IMR-90 (cell line): ENCODE results near the gene PDIA2.

ENCODE experiments used
- POLR2A ChIP-seq: IDR thresholded peaks from 2 replicates; pipeline ENCODE4 v1.6.1; 2012; ENCODE audit warnings: mild to moderate bottlenecking, low read depth, low read length
- TF ChIP-seq, protein P1 (sequence below): conservative IDR thresholded peaks from 2 replicates; pipeline ENCODE4 v1.5.1; 2012; ENCODE audit warnings: mild to moderate bottlenecking, low read depth, low read length, improper control_type of control experiment

DNA sequence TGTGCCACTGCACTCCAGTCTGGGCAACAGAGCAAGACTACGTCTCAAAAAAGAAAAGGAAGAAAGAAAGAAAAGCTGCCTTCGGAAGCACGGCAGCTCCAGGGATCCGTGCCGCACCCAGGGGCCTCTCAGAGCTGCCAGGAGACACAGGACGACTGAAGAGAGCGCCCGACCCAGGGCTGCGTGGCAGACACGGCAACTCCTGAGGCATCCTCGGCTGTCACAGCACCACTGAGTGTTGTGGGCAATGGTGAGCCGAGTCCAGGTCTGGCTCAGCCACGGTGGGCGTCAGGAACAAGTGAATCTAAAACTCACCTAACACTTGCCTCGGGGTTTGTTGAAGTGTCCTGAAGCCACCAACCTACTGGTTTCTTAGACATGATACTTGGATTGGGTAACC lies 28.8 kb downstream of the PDIA2 start:
- TF ChIP-seq, protein P1, sequence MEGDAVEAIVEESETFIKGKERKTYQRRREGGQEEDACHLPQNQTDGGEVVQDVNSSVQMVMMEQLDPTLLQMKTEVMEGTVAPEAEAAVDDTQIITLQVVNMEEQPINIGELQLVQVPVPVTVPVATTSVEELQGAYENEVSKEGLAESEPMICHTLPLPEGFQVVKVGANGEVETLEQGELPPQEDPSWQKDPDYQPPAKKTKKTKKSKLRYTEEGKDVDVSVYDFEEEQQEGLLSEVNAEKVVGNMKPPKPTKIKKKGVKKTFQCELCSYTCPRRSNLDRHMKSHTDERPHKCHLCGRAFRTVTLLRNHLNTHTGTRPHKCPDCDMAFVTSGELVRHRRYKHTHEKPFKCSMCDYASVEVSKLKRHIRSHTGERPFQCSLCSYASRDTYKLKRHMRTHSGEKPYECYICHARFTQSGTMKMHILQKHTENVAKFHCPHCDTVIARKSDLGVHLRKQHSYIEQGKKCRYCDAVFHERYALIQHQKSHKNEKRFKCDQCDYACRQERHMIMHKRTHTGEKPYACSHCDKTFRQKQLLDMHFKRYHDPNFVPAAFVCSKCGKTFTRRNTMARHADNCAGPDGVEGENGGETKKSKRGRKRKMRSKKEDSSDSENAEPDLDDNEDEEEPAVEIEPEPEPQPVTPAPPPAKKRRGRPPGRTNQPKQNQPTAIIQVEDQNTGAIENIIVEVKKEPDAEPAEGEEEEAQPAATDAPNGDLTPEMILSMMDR = no peak
- no peak for TF ChIP-seq POLR2A
